ENCODE results near the gene CERK.

The CERK gene

DNA sequence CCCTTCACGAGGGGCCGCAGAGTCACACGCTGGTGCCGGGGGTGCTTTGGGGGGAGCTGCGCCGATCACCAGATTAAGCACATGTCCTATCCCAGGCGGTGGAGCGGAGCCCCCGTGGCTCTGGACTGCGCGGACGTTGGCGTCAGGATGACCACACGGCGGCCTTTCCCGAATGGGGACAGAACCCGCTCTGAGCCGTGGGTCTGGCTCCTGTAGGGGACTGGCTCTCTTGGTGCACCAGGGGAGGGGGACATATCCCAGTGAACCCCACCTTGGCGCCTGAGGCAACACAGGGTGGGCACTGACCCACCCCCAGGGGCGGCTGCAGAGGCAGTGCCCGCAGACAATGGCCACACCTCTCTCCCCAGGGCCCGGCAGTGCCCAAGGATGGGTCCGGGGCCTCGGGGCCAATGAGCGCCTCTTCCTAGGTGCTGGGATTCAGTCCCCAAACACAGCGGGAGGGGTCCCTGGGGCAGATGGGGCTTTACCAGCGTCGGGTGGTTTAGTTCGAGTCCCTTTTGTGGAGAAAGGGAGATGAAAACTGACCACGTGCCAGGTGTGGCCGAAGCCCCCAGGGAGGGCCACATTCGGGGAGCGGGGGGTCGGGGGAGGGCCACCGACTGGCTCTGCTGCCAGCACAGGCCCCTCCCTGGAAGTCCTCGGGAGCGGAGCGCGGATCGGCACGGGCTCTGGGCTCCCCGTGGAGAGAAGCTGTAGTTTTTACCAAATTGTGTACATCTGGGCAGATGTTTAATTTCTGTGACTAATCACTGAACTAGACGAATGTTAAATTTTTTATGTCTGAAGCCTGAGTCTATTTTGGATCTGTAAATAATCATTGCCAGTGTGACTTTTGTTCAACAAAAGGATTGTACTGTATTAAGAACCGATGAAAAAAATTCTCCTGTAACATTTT is 59.0 kb downstream of the CERK start:
- DNase-seq (ENCODE audit: low read depth in 2 of 2, low spot score in 1 of 2), result no peak

GRCh38 chr22:46678003-46678657 is 59.9 kb downstream of the CERK start:
- DNase-seq (ENCODE audit: low read depth in 2 of 2, low spot score in 1 of 2), result no peak

DNA sequence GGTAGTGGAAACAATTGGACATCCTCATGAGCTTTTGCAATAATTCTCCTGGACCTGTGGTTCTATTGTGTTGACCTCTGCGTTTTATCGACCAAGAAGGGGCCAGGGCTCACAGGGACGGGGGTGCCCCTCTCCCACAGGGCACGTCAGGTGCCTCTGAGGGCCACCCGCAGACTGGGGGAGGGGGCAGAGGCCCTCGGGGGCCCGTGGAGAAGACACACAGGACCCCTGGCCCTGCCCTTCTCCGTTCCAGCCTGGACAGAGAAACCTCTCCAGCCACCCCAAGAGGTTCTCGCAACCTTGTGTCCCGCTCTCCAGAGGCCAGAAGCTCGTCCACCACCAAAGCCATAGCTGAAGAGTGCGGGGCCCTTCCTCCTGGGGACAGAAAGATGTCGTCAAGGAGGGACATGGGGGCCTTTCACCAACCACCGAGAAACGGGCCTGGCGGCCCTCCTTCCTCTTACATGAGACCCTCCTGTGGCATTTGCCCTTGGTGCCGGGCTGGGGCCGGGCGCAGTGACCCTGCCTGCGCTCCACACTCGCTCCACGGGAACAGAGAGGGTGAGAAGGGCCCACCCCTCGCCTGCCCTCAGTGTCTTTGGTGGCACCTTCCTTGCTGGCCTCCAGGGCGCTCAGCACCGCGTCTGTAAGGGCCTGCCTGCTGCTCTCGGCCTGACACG is 60.6 kb downstream of the CERK start:
- no peak for DNase-seq (ENCODE audit: low read depth in 2 of 2, low spot score in 1 of 2)

GRCh38 chr22:46676881-46677280 is 61.2 kb downstream of the CERK start:
- DNase-seq (ENCODE audit: low read depth in 2 of 2, low spot score in 1 of 2), result no peak

- DNase-seq (ENCODE audit: low read depth in 2 of 2, low spot score in 1 of 2), result no peak
Observed at GRCh38 chr22:46676479-46676878, 61.6 kb downstream of the CERK start.

DNA sequence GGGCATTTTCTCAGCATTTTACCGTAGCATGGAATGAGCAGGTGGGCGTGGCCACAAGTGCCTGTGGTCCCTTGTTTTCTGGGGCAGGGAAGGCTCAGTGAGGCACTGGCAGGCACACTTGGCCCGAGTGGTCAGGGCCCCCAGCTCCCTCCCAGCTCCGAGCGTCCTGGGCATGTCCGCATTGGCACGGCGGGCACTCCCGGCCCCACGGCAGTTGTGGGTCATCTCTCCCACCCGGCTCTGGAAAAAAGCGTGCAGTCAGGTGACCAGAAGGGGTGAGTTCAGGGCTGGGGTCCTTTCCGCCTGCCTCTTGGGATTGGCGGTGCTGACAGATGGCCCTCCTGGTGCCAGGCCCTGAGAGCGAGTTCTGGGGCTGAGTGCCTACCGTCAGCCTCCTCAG is 62.1 kb downstream of the CERK start:
- no peak for DNase-seq (ENCODE audit: low read depth in 2 of 2, low spot score in 1 of 2)

DNA sequence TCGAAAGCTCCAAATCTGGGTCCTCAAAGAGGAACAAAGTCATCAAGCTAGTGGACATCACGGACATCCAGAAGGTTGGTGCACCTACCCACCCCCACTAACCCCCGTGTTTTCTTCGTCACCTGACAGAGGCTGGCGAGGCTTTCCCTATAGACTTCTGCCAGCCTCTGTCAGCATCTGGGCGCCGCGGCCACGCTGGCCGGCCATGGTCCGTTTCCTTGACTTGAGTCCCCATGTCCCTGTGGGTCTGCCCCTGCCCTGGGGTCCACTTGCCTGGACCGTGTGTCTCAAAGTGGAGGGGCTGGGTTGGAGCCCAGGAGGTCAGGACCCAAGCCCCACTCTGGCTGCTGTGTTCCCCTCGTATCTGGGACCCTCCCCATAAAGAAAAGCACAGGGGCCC is 62.6 kb downstream of the CERK start:
- DNase-seq (ENCODE audit: low read depth in 2 of 2, low spot score in 1 of 2), result no peak

DNA sequence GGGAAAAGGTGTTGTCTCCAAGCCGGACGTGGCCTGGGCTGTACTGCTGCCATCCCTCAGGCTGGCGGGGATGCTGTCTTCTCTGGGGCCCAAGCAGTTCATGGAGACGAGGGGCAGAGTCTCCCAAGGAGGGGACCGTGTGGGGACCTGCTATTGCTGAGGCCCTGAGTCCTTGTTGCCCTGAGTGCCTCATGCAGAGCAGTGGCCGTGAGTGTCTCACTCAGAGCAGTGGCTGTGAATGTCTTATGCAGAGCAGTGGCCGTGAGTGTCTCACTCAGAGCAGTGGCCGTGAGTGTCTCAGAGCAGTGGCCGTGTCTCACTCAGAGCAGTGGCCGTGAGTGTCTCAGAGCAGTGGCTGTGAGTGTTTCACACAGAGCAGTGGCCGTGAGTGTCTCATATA is 63.1 kb downstream of the CERK start:
- no peak for DNase-seq (ENCODE audit: low read depth in 2 of 2, low spot score in 1 of 2)

- DNase-seq (ENCODE audit: low read depth in 2 of 2, low spot score in 1 of 2), result peak; percentile 92 to 93
Observed at GRCh38 chr22:46674367-46674781, 63.7 kb downstream of the CERK start.

DNA sequence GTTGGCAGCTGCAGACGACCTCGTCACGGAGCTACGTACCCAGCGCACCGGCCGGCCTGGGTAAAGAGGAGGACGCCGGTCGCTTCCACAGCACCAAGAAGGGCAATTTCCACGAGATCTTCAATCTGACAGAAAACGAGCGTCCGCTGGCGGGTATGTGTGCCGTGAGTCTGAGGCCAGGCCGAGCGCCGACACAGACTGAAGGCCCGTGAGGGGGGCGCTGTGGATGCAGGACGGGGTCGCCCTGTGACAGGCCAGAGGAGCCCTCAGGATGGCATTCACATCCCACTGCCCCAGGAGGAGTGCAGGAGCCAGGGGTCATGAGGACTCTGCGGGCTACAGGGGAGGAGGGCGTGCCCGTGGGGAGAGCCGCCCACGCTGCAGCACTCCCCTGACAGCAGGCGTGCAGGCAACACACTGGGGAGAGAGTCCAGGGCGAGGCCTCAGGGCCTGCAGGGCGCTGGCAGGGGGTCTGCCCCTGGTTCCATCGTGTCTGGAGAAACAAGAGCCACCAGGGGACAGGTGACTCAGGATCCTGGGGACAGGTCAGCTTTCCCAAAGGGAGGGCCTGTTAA is 64.3 kb downstream of the CERK start:
- DNase-seq (ENCODE audit: low read depth in 2 of 2, low spot score in 1 of 2), result no peak

GRCh38 chr22:46673205-46673604 is 64.8 kb downstream of the CERK start:
- no peak for DNase-seq (ENCODE audit: low read depth in 2 of 2, low spot score in 1 of 2)

DNA sequence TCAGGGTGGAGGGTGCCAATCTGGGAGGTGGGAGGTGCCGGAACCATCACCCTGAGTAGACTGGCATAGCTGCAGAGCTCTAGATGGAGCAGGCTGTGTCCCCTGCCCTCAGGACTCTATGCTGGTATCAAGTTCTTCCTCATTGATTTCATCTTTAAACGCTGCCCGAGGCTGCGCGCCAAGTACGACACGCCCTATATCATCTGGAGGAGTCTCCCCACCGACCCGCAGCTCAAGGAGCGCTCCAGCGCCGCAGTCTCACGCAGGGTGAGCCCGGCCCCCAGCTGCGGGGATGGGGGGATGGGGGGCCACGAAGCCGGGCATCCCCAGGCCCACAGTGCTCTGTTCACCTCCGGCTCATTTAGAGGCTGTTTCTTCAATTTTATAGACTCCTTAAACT is 65.3 kb downstream of the CERK start:
- DNase-seq (ENCODE audit: low read depth in 2 of 2, low spot score in 1 of 2), result no peak

GRCh38 chr22:46671824-46672432 is 66.1 kb downstream of the CERK start:
- DNase-seq (ENCODE audit: low read depth in 2 of 2, low spot score in 1 of 2), result no peak

GRCh38 chr22:46669201-46669600 is 68.9 kb downstream of the CERK start:
- no peak for DNase-seq (ENCODE audit: low read depth in 2 of 2, low spot score in 1 of 2)

- DNase-seq (ENCODE audit: low read depth in 2 of 2, low spot score in 1 of 2), result no peak
Observed at GRCh38 chr22:46668116-46668515, 69.9 kb downstream of the CERK start.

GRCh38 chr22:46667245-46667623 is 70.8 kb downstream of the CERK start:
- DNase-seq (ENCODE audit: low read depth in 2 of 2, low spot score in 1 of 2), result no peak

- no peak for DNase-seq (ENCODE audit: low read depth in 2 of 2, low spot score in 1 of 2)
Observed at GRCh38 chr22:46666577-46667244, 71.3 kb downstream of the CERK start.

GRCh38 chr22:46665751-46666280 is 72.2 kb downstream of the CERK start:
- DNase-seq (ENCODE audit: low read depth in 2 of 2, low spot score in 1 of 2), result no peak

DNA sequence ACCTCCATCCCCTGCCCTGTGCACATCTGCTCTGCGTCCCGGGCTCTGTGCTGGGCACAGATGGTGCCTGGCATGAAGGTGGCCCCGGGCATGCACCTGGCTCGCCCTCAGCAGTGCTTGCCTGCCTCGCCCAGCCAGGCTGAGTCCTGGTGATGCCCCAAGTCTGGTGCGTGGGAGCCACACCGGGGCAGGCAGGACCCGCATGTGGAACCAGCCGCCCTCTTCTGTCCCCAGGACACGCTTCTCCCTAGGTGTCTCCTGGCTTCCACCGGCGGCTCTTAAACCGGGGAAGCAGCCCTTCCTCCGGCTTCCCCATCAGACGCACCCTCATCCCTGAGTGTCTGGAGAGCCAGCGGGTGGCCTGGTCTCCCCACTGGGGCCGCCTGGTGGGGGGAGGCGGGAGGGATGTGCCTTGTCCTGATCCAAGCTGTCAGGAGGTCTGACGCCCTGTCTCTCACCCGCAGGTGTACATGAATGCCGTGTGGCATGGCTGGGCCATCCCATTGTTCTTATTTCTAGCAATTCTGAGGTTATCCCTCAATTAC is 72.8 kb downstream of the CERK start:
- no peak for DNase-seq (ENCODE audit: low read depth in 2 of 2, low spot score in 1 of 2)

DNA sequence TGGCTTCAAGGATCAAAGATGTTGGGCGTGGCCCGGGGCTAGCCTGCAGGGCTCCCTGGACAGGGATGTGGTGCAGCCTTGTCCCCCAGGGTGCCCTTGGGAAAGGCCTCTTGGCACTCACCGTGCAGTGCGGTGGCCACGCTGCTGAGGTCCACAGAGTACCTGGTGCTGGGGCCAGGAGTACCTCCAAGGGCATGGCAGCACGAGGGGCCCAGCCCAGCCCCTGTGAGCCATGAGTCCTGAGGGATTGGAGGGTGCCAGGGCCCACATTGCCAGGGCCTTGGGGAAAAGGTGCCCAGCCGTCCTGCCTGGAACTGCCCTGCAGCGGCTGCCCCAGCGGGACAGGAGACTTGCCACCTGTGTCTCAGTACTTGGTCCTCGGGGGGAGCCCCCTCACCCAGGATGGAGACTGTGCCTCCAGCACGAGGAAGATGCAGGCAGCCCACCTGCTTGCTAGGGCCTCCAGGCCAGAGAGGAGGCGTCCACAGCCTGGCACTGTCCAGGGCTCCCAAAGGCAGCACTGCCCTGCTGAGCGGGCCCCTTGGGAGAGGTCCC is 73.7 kb downstream of the CERK start:
- no peak for DNase-seq (ENCODE audit: low read depth in 2 of 2, low spot score in 1 of 2)

All from stimulated activated CD8-positive, alpha-beta memory T cell treated with anti-CD3 and anti-CD28 coated beads, Interleukin-4, amount 100 ng/mL, for 4 hours (primary cell).